ENCODE data around the gene PRSS33.

PRSS33 gene

GRCh38 chr16:2767891-2768290, 19.5 kb downstream of the PRSS33 start:
- no peak for TF ChIP-seq CTCF (IDR thresholded peaks at IDR 0.05; ENCODE audit: low read depth, low read length)
- H3K36me3 ChIP-seq, result peaks cover 93% of the 10 kb centered on the region
- DNase-seq, result no peak

GRCh38 chr16:2767140-2767731, 20.1 kb downstream of the PRSS33 start:
- H3K4me3 ChIP-seq (ENCODE audit: low read depth, low read length), result no peak overlapping the region
- no peaks in the 10 kb centered on the region for H3K9me3 ChIP-seq
- no peak for DNase-seq
- H3K36me3 ChIP-seq, result peaks cover 97% of the 10 kb centered on the region
- no peak for TF ChIP-seq CTCF (IDR thresholded peaks at IDR 0.05; ENCODE audit: low read depth, low read length)
- H3K4me1 ChIP-seq, result no peaks in the 10 kb centered on the region
- H3K27me3 ChIP-seq, result no peaks in the 10 kb centered on the region

More at GRCh38 chr16:2767891-2768290, 19.5 kb downstream of the PRSS33 start:
- Histone ChIP-seq H3K9me3 (no peaks in the 10 kb centered on the region), H3K4me1 (no peaks in the 10 kb centered on the region), H3K27me3 (no peaks in the 10 kb centered on the region), H3K4me3 (ENCODE audit: low read depth, low read length) (no peak overlapping the region)

GRCh38 chr16:2766430-2767139, 20.8 kb downstream of the PRSS33 start:
- H3K36me3 ChIP-seq, result peaks cover 98% of the 10 kb centered on the region
- no peaks in the 10 kb centered on the region for H3K27me3 ChIP-seq
- DNase-seq, result no peak
- H3K4me3 ChIP-seq (ENCODE audit: low read depth, low read length), result no peak overlapping the region
- H3K9me3 ChIP-seq, result no peaks in the 10 kb centered on the region
- no peak for TF ChIP-seq CTCF (IDR thresholded peaks at IDR 0.05; ENCODE audit: low read depth, low read length)
- H3K4me1 ChIP-seq, result no peaks in the 10 kb centered on the region

- no peak for DNase-seq
- no peaks in the 10 kb centered on the region for H3K27me3 ChIP-seq
- H3K9me3 ChIP-seq, result no peaks in the 10 kb centered on the region
- H3K4me3 ChIP-seq (ENCODE audit: low read depth, low read length), result no peak overlapping the region
- no peaks in the 10 kb centered on the region for H3K4me1 ChIP-seq
- no peak for TF ChIP-seq CTCF (IDR thresholded peaks at IDR 0.05; ENCODE audit: low read depth, low read length)
- H3K36me3 ChIP-seq, result peaks cover 100% of the 10 kb centered on the region
Observed at GRCh38 chr16:2765462-2766404, 21.6 kb downstream of the PRSS33 start.

- H3K4me3 ChIP-seq (ENCODE audit: low read depth, low read length), result no peak overlapping the region
Observed at GRCh38 chr16:2764718-2765117, 22.6 kb downstream of the PRSS33 start.

More at GRCh38 chr16:2764718-2765117, 22.6 kb downstream of the PRSS33 start:
- Histone ChIP-seq H3K4me1 (no peaks in the 10 kb centered on the region), H3K9me3 (no peaks in the 10 kb centered on the region), H3K27me3 (no peaks in the 10 kb centered on the region), H3K36me3 (peaks cover 100% of the 10 kb centered on the region)
- DNase-seq, result no peak
- TF ChIP-seq CTCF (IDR thresholded peaks at IDR 0.05; ENCODE audit: low read depth, low read length), result no peak
